Omental fat pad (tissue), 4 donors: ENCODE data around the gene DENND4C. TPM values are rescaled to one million over a fixed set of nuclear protein-coding genes. Genes with fewer than 3 reads are reported as not detected.
"Not testable (repeated sequence)": the region's sequence is repeated elsewhere in the genome, so short reads cannot be mapped to it uniquely, and the experiment has no call there.

Experiments used
- ATAC-seq: fragments of 150-250 bp; one replicate; pipeline ENCODE4 v1.9.1; 2016; ENCODE audit warnings: mild to moderate bottlenecking, moderate library complexity; ENCODE audit not compliant: low FRiP score
- DNase-seq: peaks from one replicate; pipeline ENCODE4 v3.0.0-alpha.2; 2019; ENCODE audit warnings: low spot score
- CTCF ChIP-seq, 3 donors: fragments of 450-650 bp; IDR thresholded peaks; one replicate each; pipeline ENCODE4 v1.5.1; 2016 to 2017; ENCODE audit warnings: antibody characterized with exemption in 3 of 3, mild to moderate bottlenecking in 3 of 3, moderate library complexity in 2 of 3
- total RNA-seq, 4 donors: library from RNA; depleted of rRNA; stranded (reverse); fragments of >200 nt; gene quantifications; one replicate each; pipeline ENCODE4 v1.1.0, GENCODE V29; 2016

The DENND4C gene
- total RNA-seq, 4 donors from 2014 or later, result 80.0 to 133 (median 113) TPM

GRCh38 chr9:19233344-19233743 is 2.9 kb downstream of the DENND4C start:
- no peak for TF ChIP-seq CTCF (IDR thresholded peaks at IDR 0.05)
- DNase-seq, result no peak
- no peak for ATAC-seq

DNA sequence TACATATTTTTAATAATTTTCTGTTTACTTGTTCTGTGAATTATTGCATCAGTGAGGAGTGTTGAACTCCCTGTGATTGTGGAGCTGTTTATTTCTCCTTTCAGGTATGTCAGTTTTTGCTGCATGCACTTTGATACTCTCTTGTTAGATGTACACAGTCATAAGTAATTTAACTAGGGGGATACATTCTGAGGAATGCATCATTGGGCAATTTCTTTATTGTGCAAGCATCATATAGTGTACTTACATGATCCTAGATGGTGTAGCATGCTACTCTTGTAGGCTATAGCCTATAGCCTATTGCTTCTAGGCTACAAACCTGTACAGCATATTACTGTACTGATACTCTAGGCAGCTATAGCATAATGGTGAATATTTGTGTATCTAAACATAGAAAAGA is 9.5 kb downstream of the DENND4C start:
- DNase-seq (no peak), ATAC-seq (no peak)
- TF ChIP-seq CTCF (IDR thresholded peaks at IDR 0.05), result no peak

DNA sequence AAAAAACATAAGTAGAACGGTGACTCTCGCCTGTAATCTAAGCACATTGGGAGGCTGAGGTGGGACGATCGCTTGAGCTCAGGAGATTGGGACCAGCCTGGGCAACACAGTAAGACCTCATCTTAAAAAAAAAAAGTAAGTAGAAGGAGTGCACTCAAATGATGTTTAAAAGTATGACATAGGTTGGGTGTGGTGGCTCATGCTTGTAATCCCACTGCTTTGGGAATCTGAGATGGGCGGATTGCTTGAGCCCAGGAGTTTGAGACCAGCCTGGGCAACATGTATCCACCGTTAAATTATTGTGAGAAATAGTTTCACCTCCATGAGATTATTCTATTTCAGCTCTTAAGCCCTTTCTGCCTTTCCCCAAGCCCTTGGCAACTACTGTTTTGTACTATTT is 11.2 kb downstream of the DENND4C start:
- no peak for TF ChIP-seq CTCF (IDR thresholded peaks at IDR 0.05)
- no peak for DNase-seq
- ATAC-seq, result no peak

DNA sequence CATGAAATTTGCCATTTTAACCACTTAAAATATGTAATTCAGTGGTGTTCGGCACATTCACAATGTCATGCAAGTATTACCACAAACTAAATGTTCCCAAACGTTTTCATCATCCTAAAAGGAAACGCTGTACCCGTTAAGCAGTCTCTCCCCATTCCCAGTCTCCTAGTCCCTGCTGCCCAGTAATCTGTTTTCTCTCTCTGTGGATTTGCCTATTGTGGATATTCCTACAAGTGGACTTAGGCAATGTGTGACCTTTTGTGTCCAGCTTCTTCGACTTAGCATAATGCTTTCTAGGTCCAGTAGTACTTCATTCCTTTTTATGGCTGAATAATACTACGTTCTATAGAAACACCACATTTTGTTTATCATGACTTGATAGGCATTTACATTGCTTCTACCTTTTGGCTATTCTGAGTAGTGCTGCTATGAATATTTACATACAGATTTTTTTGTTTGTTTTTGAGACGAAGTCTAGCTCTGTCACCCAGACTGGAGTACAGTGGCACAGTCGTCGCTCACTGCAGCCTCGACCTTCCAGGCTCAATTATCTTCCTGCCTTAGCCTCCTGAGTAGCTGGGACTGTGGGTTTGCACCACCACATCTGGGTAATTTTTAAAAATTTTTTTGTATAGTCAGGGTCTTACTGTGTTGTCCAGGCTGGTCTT is 13.0 kb downstream of the DENND4C start:
- TF ChIP-seq CTCF (IDR thresholded peaks at IDR 0.05), result no peak
- DNase-seq, result no peak
- no peak for ATAC-seq

DNA sequence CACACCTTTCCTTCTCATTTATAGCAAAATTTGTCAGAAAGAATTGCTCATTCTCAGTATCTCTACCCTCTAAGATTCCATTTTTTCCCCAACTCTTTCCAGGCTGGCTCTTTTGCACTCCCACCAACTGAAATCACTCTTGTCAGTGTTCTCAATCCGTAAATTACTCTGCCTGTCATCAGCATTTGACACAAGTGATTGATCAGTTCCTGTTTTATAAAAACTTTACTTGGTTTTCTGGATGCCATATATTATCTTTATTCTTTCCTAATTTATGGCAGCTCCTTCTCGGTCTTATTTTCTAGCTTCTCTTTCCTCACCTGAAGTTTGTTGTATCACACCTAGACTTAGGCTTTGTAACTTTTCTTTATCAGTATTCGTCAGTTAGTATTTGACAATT is 16.4 kb downstream of the DENND4C start:
- no peak for ATAC-seq
- no peak for TF ChIP-seq CTCF (IDR thresholded peaks at IDR 0.05)
- no peak for DNase-seq

DNA sequence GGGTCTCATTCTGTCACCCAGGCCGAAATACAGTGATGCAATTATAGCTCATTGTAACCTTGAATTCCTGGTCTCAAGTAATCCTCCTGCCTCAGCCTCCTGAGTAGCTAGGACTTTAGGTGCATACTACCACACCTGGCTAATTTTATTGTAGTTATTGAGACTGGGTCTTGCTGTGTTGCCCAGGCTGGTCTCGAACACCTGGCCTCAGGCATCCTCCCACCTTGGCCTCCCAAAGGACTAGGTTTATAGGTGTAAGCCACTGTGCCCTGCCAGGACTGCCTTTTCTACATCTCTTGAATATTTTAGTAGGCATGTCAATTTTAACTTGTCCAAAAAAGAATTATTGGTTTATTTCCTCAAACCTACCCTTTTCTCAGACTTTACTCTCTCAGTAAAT is 16.9 kb downstream of the DENND4C start:
- ATAC-seq (no peak), DNase-seq (no peak)
- no peak for TF ChIP-seq CTCF (IDR thresholded peaks at IDR 0.05)

DNA sequence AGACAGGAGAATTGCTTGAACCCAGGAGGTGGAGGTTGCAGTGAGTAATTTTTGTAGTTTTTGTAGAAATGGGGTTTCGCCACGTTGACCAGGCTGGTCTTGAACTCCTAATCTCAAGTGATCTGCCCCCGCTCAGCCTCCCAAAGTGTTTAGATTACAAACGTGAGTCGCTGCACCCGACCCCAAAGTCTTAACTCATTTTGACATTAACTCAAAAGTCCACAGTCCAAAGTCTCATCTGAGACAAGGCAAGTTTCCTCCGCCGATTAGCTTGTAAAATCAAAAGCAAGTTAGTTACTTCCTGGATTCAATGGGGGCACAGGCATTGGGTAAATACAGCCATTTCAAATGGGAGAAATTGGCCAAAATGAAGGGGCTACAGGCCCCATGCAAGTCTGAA is 19.9 kb downstream of the DENND4C start:
- not testable (repeated sequence) for DNase-seq, ATAC-seq

GRCh38 chr9:19251203-19251602 is 20.7 kb downstream of the DENND4C start:
- DNase-seq, ATAC-seq: not testable (repeated sequence)

GRCh38 chr9:19251622-19252021 is 21.1 kb downstream of the DENND4C start:
- not testable (repeated sequence) for ATAC-seq, DNase-seq
